HG03103 (cell line): ENCODE data around the gene TERC.
"Not testable (repeated sequence)": the region's sequence is repeated elsewhere in the genome, so short reads cannot be mapped to it uniquely, and the experiment has no call there.

Experiments used
- ATAC-seq: cut with Tn5 transposase; IDR thresholded peaks from one replicate; pipeline ENCODE4 v1.9.1; 2021; ENCODE audit warnings: low read depth; ENCODE audit not compliant: unreplicated experiment

Gene TERC

DNA sequence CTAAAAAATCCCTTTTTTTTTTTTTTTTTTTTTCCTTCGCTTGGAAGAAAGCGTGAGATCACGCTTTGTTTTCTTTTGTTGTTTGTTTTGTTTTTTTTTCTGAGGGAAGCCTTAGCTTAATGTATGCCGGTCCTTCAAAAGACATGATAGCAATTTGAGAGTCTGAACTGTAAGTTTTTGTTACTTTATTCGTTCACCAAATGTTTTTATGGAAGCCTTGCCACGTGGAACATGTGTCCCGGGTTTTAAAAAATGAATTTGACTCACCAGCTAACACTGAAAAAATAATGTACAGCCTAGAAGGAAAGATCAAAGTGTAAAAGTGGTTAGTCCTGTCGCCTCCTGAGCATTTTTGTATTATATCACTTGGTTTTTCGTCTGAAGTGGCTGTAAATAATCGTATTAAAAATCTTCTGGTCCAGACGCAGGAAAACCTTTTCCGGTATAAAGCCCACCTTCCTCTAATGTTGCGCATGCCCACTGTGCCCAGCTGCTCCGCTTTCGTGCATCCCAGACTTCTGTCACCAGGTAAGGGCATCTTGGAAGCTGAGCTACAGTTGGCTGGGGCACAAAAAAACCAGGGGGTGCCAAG, 7.5 kb upstream of the TERC start:
- peak; percentile 8 for ATAC-seq

GRCh38 chr3:169771497-169772304, 6.8 kb upstream of the TERC start:
- ATAC-seq: no peak

DNA sequence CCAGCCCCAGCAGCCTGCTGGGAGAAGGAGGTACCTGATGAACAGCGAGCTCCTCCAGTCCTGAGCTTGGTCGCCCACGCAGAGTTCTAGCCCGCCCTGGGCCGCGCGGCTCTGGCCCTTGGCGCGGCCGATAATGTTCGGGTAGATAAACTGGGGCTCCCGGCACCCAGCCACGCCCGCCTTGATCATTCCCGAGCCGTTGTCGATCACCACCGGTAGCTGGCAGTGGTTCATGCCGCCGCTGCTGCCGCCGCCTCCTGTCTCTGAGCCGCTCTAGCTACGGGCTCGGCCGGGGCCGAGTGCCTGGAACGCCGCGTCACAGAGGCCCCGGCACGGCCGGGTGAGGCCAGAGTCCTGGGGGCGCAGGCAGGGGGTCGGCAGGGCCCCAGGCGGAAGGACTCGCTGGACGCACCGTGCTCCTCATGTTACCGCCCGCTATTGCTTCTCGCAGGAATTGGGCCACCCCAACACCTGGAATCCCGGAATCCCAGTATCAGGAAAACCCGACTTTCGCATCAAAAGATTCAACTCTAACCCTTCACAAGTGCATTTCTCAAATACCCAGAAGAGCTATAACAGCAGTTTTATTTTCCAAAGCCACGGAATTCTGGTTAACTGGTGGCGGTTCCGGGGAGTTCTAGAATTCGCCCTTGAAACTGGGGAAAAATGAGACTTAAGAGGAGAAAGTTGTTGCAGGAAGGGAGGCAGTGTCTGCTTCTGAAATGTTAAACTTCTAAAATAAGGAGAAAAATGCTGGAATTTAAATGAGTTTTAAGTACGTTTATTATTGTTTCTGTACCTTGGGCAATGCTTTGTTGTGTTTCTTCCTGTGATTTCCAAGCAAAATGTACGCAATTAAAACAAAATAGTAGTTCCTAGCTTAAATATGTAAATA, 4.7 kb upstream of the TERC start, which contains the start of gene ACTRT3:
TSS of gene ACTRT3 (minus strand) at position 275 of the 895 bp plus-strand sequence. CDS start at position 234, 41 bp downstream.
- peak; percentile 23 for ATAC-seq

DNA sequence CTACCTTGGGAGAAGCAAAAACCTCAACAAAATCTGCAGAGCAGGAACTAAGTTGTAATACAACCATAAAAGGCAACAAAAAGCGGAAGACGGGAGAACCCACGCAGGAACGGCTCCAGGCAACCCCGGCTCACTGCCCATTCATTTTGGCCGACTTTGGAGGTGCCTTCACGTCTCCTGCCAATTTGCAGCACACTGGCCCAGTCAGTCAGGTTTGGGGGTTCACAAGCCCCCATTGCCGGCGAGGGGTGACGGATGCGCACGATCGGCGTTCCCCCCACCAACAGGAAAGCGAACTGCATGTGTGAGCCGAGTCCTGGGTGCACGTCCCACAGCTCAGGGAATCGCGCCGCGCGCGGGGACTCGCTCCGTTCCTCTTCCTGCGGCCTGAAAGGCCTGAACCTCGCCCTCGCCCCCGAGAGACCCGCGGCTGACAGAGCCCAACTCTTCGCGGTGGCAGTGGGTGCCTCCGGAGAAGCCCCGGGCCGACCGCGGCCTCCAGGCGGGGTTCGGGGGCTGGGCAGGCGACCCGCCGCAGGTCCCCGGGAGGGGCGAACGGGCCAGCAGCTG, 463 bp downstream of the TERC start:
- ATAC-seq: peak; percentile 32

DNA sequence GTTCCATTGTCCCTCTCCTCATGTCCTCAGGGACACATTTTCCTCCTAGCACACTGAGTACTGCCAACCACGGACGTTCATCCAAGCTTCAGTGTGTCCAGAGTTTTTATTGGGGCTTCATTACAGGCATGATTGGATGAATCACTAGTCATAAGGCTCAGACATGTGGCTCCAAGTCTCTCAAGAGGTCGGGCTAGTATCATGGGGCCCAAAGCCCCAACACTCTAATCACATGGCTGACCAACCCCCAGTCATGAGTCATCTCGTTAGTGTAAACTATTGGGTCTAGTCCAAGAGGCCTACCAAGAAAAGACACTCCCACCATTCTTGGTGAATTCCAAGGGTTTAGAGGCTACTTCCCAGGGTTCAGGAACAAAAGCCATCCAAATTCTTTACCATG, 4.4 kb downstream of the TERC start:
- no peak for ATAC-seq

GRCh38 chr3:169759256-169759655, 5.6 kb downstream of the TERC start:
- ATAC-seq: peak; percentile 47

GRCh38 chr3:169758359-169758994, 6.4 kb downstream of the TERC start:
- no peak for ATAC-seq

- no peak for ATAC-seq
Observed at GRCh38 chr3:169755488-169755887, 9.4 kb downstream of the TERC start.

GRCh38 chr3:169754711-169755110, 10.1 kb downstream of the TERC start:
- no peak for ATAC-seq

DNA sequence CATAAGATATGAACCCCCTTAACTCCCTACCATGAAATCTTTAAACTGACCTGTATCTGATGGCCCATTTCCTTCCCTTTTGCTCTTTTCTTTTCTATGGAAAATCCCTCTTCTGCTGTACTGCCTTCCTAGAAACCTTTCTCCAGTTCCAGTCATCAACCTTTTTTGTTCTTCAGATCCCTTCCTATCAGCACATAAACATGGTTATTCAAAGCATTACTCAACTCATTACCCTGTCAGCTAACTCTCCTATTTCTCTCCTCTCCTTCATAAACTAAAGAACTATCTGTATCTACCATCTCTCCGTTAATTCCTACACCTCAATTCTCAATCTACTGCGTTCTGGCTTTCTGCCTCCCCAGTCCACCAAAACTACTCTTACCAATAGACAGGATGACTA, 13.0 kb downstream of the TERC start:
- ATAC-seq: no peak

GRCh38 chr3:169750665-169751064, 14.2 kb downstream of the TERC start:
- no peak for ATAC-seq

- ATAC-seq: no peak
Observed at GRCh38 chr3:169748670-169749069, 16.2 kb downstream of the TERC start.

DNA sequence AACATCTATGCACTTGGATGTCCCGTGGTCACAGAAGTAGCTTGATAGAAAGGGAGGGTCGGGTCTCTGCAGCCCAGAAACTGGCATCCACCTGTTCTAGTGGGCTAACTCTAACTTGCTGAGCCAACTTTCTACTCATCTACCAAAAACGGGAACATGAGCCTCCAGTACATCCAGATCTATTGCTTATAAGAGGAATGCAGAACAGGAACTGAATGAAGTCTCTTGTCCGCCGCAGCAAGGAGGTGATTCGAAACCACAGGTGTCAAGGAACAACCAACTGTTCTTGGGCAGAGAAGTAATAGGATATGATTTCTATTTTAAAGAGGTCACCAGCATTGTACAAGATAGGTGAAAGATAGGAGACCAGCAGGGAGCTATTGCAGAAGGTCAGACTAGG, 17.9 kb downstream of the TERC start:
- ATAC-seq: no peak

DNA sequence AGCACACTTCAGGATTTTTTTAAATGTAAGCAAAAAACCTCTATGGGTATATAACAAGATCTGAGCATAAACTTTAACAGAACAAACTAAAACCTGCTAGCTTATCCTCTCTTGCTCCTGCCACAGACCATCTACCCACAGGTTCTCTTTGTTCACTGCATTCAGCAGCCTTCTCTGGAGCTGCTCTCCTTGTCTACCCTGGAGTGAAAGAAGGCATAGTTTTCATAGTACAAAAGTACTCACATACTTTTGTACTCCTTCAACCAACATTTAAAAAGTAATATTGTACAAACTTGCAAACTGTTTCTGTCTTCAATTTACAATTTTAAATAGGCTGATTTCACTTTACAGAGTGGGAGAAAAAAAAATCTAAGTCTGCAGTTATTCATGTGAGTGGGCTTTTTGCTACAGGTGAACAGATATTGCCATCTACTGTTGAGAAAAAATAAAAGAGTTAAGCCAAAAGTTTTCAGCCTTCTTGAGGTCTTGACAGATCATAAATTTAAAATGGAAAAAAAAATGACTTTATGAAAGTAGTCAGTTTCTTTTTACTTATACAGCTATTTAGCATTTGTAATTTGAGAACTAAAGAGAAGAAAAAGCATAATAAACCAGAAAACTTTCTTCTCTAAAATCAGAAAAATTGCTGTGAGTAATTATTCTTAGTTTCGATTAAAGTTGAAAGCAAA, 20.4 kb downstream of the TERC start:
- ATAC-seq: no peak

- no peak for ATAC-seq
Observed at GRCh38 chr3:169739067-169739466, 25.8 kb downstream of the TERC start.

- not testable (repeated sequence) for ATAC-seq
Observed at GRCh38 chr3:169731857-169732256, 33.0 kb downstream of the TERC start.

DNA sequence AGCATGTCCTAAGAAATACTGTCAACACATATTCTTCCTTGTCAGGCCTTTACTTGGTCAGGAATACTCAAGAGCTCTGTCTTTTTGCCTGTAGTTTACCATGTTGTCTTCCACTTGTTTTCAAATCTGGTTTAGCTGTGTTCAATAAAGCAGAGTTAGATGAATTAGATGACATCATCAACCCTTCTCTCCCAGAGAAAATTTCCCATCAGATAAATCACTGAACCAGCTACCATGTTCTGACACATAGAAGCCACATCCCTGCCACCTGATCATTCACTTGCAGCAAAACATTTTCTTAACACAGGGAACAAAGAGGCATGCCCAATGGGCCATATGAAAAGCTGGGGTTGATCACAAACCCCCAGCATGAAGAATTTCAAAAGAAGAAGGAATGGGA, 42.1 kb downstream of the TERC start:
- ATAC-seq: no peak

- ATAC-seq: not testable (repeated sequence)
Observed at GRCh38 chr3:169718415-169718814, 46.4 kb downstream of the TERC start.
